Trophoblast cell (in vitro differentiated cells and primary cell): ENCODE measurements around the gene ARIH2.
A peak's percentile ranks its signal among the peaks of the same experiment; 100 is the strongest.

Experiments used
- DNase-seq, 2 donors: peaks; one replicate each; pipeline ENCODE4 v3.0.0-alpha.2; 2016
- H2AFZ ChIP-seq: 2 replicates; pipeline ENCODE4 v1.6.1; 2013; ENCODE audit warnings: low read length, moderate library complexity, mild to moderate bottlenecking; ENCODE audit not compliant: insufficient read depth, poor library complexity
- H2AK5ac ChIP-seq: 2 replicates; pipeline ENCODE4 v1.6.1; 2013; ENCODE audit warnings: mild to moderate bottlenecking, low read length
- H2BK120ac ChIP-seq: 2 replicates; pipeline ENCODE4 v1.6.1; 2013; ENCODE audit warnings: low read length, mild to moderate bottlenecking, moderate library complexity; ENCODE audit not compliant: insufficient read depth, poor library complexity
- H2BK12ac ChIP-seq: 2 replicates; pipeline ENCODE4 v1.6.1; 2013; ENCODE audit warnings: mild to moderate bottlenecking, low read length, moderate library complexity
- H2BK5ac ChIP-seq: 2 replicates; pipeline ENCODE4 v1.6.1; 2013; ENCODE audit warnings: low read length, low read depth, moderate library complexity, mild to moderate bottlenecking; ENCODE audit not compliant: poor library complexity
- H3K14ac ChIP-seq: 2 replicates; pipeline ENCODE4 v1.6.1; 2013; ENCODE audit warnings: mild to moderate bottlenecking, low read length
- H3K18ac ChIP-seq: 2 replicates; pipeline ENCODE4 v1.6.1; 2013; ENCODE audit warnings: mild to moderate bottlenecking, low read length
- H3K23ac ChIP-seq: 2 replicates; pipeline ENCODE4 v1.6.1; 2013; ENCODE audit warnings: low read length
- H3K27ac ChIP-seq: 2 replicates; pipeline ENCODE4 v1.5.1; 2013; ENCODE audit warnings: low read depth, mild to moderate bottlenecking, inconsistent platforms, low read length, moderate library complexity
- H3K27me3 ChIP-seq: 2 replicates; pipeline ENCODE4 v1.6.1; 2013; ENCODE audit warnings: inconsistent platforms, mild to moderate bottlenecking, low read length, moderate library complexity; ENCODE audit not compliant: insufficient read depth
- H3K36me3 ChIP-seq, 2 experiments: 1 replicate in 1 of 2; 2 replicates in 1 of 2; pipeline ENCODE4 v1.6.1; 2013; ENCODE audit warnings: low read length in 2 of 2, mild to moderate bottlenecking in 2 of 2, moderate library complexity in 1 of 2; ENCODE audit not compliant: insufficient read depth in 2 of 2, control insufficient read depth in 1 of 2
- H3K4ac ChIP-seq: 2 replicates; pipeline ENCODE4 v1.6.1; 2013; ENCODE audit warnings: low read depth, mild to moderate bottlenecking, low read length, moderate library complexity
- H3K4me1 ChIP-seq, 2 experiments: 1 replicate in 1 of 2; 2 replicates in 1 of 2; pipeline ENCODE4 v1.6.1; 2013; ENCODE audit warnings: low read length in 2 of 2, mild to moderate bottlenecking in 2 of 2, moderate library complexity in 1 of 2; ENCODE audit not compliant: insufficient read depth in 2 of 2, control insufficient read depth in 1 of 2
- H3K4me2 ChIP-seq: 2 replicates; pipeline ENCODE4 v1.6.1; 2013; ENCODE audit warnings: inconsistent platforms, mild to moderate bottlenecking, low read length, moderate library complexity
- H3K4me3 ChIP-seq: 2 replicates; pipeline ENCODE4 v1.5.1; 2013; ENCODE audit warnings: mild to moderate bottlenecking, low read depth, low read length, inconsistent platforms
- H3K79me1 ChIP-seq: one replicate; pipeline ENCODE4 v1.6.1; 2013; ENCODE audit warnings: low read length
- H3K79me2 ChIP-seq: 2 replicates; pipeline ENCODE4 v1.6.1; 2013; ENCODE audit warnings: low read length, mild to moderate bottlenecking; ENCODE audit not compliant: control insufficient read depth, insufficient read depth, poor library complexity
- H3K9ac ChIP-seq: 2 replicates; pipeline ENCODE4 v1.6.1; 2013; ENCODE audit warnings: mild to moderate bottlenecking, low read length
- H3K9me3 ChIP-seq: 2 replicates; pipeline ENCODE4 v1.6.1; 2013; ENCODE audit warnings: low read depth, mild to moderate bottlenecking, control low read depth, inconsistent platforms, low read length; ENCODE audit not compliant: insufficient read depth
- H4K12ac ChIP-seq: 2 replicates; pipeline ENCODE4 v1.6.1; 2013; ENCODE audit warnings: low read depth, mild to moderate bottlenecking, low read length, moderate library complexity
- H4K8ac ChIP-seq: 2 replicates; pipeline ENCODE4 v1.6.1; 2013; ENCODE audit warnings: low read depth, mild to moderate bottlenecking, low read length, moderate library complexity
- H4K91ac ChIP-seq: one replicate; pipeline ENCODE4 v1.6.1; 2013; ENCODE audit warnings: low read depth, mild to moderate bottlenecking, low read length, moderate library complexity
- WGBS: extraction: QIAGEN DNeasy Blood & Tissue Kit; methylation state at CpG from one replicate; pipeline ENCODE4 v1.1.7; 2013; ENCODE audit warnings: missing lambda C conversion rate; ENCODE audit not compliant: insufficient read length, insufficient coverage; ENCODE audit errors: extremely low coverage; 5-methylcytosine and 5-hydroxymethylcytosine counted together

The ARIH2 gene

GRCh38 chr3:48989126-48989795 lies 70.6 kb downstream of the ARIH2 start:
- no peak overlapping the region for H2AFZ ChIP-seq
- H3K4me3 ChIP-seq, result peak overlapping the region; percentile 78
- H3K79me2 ChIP-seq, result peaks cover 3% of the 10 kb centered on the region
- no peak overlapping the region for H3K4ac ChIP-seq
- H4K91ac ChIP-seq, result peak overlapping the region; percentile 41
- no peak overlapping the region for H3K23ac ChIP-seq
- peaks cover 5 to 9% of the 10 kb centered on the region in 2 experiments for H3K36me3 ChIP-seq
- H3K79me1 ChIP-seq, result peaks cover 10% of the 10 kb centered on the region
- H2AK5ac ChIP-seq, result peak overlapping the region; percentile 44
- no peak for DNase-seq
- H3K27me3 ChIP-seq, result no peaks in the 10 kb centered on the region
- peak overlapping the region; percentile 41 for H2BK120ac ChIP-seq
- peak overlapping the region; percentile 47 for H3K18ac ChIP-seq
- H3K27ac ChIP-seq, result peak overlapping the region; percentile 82
- peak overlapping the region; percentile 51 for H2BK12ac ChIP-seq
- H3K14ac ChIP-seq, result peak overlapping the region; percentile 54
- H3K4me2 ChIP-seq, result peak overlapping the region; percentile 89
- H3K9me3 ChIP-seq, result no peaks in the 10 kb centered on the region
- WGBS, result no CpG with 5 or more reads among the region's 21 CpGs
- peaks cover 13 to 15% of the 10 kb centered on the region in 2 experiments for H3K4me1 ChIP-seq
- peak overlapping the region; percentile 66 for H4K8ac ChIP-seq
- H3K9ac ChIP-seq, result peak overlapping the region; percentile 11
- peak overlapping the region; percentile 46 for H4K12ac ChIP-seq
- H2BK5ac ChIP-seq, result peak overlapping the region; percentile 59

DNA sequence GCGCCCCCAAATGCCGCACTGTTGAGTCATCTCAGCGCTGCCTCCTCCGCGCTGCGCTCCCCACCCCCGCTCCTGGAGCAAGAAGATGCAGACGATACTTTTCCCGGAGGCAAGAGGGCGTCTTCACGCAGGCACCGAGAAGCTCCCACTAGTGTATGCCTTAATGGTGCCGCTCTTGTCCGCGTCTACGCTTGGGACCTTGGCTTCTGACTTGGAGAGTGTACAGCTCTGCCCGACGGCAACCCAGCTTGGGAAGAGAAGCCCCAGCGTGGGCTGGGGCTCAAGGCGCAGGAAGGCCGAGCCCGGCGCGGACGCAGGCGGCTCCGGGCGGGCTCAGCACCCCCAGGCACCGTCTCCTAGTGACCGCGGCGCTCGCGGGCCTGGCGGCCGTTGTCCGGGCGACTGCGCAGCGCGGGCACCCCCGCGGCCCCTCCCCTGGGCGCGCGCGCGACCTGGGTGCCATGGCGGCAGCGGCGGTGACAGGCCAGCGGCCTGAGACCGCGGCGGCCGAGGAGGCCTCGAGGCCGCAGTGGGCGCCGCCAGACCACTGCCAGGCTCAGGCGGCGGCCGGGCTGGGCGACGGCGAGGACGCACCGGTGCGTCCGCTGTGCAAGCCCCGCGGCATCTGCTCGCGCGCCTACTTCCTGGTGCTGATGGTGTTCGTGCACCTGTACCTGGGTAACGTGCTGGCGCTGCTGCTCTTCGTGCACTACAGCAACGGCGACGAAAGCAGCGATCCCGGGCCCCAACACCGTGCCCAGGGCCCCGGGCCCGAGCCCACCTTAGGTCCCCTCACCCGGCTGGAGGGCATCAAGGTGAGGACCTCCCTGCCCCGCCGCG lies 71.4 kb downstream of the ARIH2 start, which contains the start of gene P4HTM:
Gene P4HTM (plus strand): TSS at position 446 of the 840 bp plus-strand sequence. CDS start 16 bp downstream, at position 462.
- Histone ChIP-seq H3K23ac (no peak within 1 kb of the TSS), H3K27ac (peak within 1 kb of the TSS; percentile 82), H3K4ac (peak within 1 kb of the TSS; percentile 59), H3K27me3 (no peaks in the 10 kb centered on the region), H3K9me3 (no peaks in the 10 kb centered on the region), H3K4me3 (peak within 1 kb of the TSS; percentile 78), H2BK5ac (peak within 1 kb of the TSS; percentile 63), H2BK120ac (peak within 1 kb of the TSS; percentile 41), H3K9ac (peak within 1 kb of the TSS; percentile 77), H4K91ac (peak within 1 kb of the TSS; percentile 71), H3K36me3 (peaks cover 2% of the 10 kb centered on the region in 2 experiments), H3K4me1 (peaks cover 13 to 15% of the 10 kb centered on the region in 2 experiments), H2AK5ac (peak within 1 kb of the TSS; percentile 44), H3K14ac (peak within 1 kb of the TSS; percentile 54), H3K4me2 (peak within 1 kb of the TSS; percentile 89), H2AFZ (peak within 1 kb of the TSS; percentile 20), H3K79me1 (peaks cover 10% of the 10 kb centered on the region), H4K12ac (peak within 1 kb of the TSS; percentile 58), H3K18ac (peak within 1 kb of the TSS; percentile 57), H3K79me2 (peaks cover 3% of the 10 kb centered on the region), H4K8ac (peak within 1 kb of the TSS; percentile 72), H2BK12ac (peak within 1 kb of the TSS; percentile 51)
- DNase-seq, result peak; percentile 46 to 73
- WGBS, result no CpG with 5 or more reads among the region's 91 CpGs

DNA sequence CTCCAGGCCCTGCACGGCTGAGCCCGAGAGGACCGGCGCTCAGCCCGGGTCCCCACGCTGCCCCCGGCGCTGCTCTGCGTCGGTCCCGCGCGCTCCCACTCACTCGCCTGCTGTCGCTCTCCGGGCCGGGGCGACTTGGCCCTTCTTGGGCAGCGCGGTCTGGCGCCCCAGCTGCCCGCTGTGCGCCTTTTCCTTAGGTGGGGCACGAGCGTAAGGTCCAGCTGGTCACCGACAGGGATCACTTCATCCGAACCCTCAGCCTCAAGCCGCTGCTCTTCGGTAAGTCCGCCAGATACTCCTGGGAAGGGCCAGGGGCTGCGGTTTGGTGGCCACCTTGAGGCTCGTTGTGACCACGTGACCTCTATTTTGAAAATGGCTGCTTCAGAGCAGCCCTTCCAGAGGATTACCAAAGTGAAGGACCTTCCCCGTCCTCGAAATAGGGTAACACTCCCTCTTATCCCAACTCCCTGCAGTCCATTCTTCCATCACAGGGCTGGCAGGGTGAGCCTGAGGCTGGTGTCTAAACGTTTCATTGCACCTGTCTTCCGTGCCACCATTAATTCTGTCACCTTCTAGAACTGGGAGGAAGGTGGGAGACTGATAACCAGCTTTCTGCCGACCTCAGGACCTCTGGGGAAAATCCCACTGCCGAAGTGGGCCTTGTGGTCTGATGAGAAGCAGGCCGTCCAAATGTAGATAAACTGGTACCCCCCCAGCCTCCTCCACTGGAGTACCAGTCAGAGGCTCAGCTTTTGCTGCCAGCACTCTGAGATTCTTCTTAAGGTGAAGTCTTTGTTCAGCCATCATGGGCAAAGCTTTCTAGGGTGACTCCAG lies 72.2 kb downstream of the ARIH2 start:
- peaks cover 3% of the 10 kb centered on the region for H3K79me2 ChIP-seq

More for the DNA sequence above, 72.2 kb downstream of the ARIH2 start:
- H2AK5ac ChIP-seq, result peak overlapping the region; percentile 7
- peak overlapping the region; percentile 32 for H3K14ac ChIP-seq
- H2BK5ac ChIP-seq, result no peak overlapping the region
- peak overlapping the region; percentile 72 for H4K8ac ChIP-seq
- no peaks in the 10 kb centered on the region for H3K36me3 ChIP-seq
- peaks cover 10% of the 10 kb centered on the region for H3K79me1 ChIP-seq
- H3K9ac ChIP-seq, result peak overlapping the region; percentile 77
- no CpG with 5 or more reads among the region's 40 CpGs for whole genome bisulfite sequencing
- no peaks in the 10 kb centered on the region for H3K9me3 ChIP-seq
- H3K4me2 ChIP-seq, result peak overlapping the region; percentile 89
- peak overlapping the region; percentile 10 for H4K12ac ChIP-seq
- peak overlapping the region; percentile 19 for H2AFZ ChIP-seq
- peaks cover 13 to 15% of the 10 kb centered on the region in 2 experiments for H3K4me1 ChIP-seq
- DNase-seq, result peak in 1 of 2 donors; percentile 31
- H3K23ac ChIP-seq, result no peak overlapping the region
- peak overlapping the region; percentile 29 for H2BK120ac ChIP-seq
- H3K4me3 ChIP-seq, result peak overlapping the region; percentile 78
- H3K4ac ChIP-seq, result peak overlapping the region; percentile 59
- H2BK12ac ChIP-seq, result no peak overlapping the region
- H3K27ac ChIP-seq, result no peak overlapping the region
- H4K91ac ChIP-seq, result peak overlapping the region; percentile 71
- H3K18ac ChIP-seq, result peak overlapping the region; percentile 57
- no peaks in the 10 kb centered on the region for H3K27me3 ChIP-seq
